Measurements from ENCODE around the gene LTC4S.
"Not testable (repeated sequence)": the region's sequence is repeated elsewhere in the genome, so short reads cannot be mapped to it uniquely, and the experiment has no call there.

Gene LTC4S

DNA sequence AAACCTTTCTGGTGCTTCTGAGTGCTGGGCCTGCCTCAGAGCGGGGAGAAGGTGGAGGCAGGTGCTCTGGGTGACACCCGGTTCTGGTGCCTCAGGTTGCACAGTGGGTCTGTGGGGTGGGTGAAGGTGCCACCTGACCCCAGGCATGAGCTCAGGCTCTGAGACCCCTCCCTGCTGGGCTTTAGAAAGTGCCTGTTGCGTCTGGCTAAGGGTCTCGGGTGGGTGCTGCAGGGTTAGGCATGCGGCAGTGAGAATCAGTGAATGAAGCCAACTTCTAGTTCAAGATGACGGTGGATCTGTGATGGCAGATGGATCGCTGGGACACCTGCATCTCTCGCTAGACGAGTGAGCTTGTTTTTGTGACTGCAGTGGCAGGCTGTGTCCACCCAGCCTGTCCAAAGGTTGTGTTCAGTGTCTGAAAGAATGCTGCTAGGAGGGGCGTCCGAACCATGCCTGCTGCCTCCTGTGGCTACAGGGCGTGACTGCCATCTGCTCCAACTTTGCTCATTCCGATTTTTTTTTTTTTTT lies 31.9 kb downstream of the LTC4S start:
- DNase-seq (ENCODE audit: low spot score) = no peak

DNA sequence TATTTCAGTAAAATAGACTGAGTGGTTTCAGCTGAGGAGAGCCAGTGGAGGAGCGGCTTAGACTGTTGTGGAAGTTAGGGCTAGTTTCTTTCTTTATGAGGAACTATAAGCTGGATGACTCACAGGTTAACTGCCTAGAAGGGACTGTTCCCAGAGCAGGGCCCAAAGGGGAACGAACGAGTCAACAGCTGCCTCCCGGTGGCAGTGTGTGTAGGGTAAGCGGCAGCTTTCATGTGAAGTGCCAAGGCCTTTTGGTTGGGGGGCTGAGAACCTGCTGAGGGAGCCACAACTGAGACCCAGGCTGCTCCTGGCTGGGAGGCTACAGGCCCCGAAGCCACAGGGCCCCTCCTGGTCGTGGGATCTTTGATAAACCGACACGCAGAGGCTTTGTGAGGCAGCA lies 33.9 kb downstream of the LTC4S start:
- DNase-seq (ENCODE audit: low spot score) = no peak

DNA sequence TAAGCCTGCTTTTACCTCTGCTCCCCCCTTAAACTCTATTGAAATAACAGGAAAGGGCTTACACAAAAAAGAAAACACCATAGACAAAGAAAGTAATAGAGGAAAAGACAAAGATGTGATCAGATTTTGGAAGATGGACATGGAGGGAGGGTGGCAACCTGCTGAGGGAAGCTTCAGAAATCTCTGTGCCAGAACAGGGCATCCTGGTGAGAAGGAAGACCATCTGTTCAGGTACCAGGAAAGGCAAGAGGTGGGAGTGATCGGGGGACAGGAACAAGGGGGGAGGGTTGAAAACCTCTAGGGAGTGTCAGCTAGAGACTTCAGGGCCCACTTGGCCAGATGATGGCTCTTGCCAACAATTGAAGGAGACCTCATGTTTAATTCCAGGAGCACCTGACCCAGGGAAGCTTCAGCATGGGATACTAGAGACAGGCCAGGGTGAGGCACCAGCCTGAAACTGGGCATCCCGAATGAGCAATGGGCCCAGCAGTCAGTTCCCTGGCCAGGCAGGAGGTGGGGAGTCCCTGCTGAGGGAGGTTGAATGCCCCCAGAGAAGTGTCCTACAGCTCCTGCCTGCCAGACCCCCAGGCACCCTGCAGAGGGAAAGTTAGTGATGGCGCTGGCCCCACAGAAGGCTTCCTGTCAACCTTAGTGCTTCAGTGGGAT lies 35.1 kb downstream of the LTC4S start:
- no peak for DNase-seq (ENCODE audit: low spot score)

DNA sequence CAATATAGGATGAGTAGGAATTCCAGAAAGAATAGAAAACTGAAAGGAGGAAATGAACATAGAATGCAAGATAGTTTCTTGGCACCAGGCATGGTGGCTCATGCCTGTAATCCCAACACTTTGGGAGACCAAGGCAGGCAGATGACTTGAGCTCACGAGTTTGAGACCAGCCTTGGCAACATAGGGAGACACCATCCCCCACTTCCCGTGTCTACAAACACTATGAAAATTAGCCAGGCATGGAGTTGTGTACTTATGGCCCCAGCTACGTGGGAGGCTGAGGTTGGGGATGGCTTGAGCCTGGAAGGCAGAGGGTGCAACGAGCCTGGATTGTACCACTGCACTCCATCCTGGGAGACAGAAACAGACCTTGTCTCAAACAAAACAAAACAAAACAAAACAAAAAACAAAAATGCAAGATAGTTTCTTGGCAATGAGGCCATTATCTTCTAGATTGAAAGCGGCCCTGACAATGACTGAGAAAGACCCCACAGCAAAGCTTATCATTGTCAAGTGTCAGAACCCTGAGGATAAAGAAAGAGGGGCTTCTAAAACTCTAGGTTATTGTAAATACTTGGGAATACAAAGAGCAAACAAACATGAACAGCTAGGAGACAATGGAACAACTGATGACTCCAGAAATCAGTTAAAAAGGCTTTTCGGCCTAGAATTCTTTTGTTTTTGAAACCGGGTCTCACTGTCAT lies 36.1 kb downstream of the LTC4S start:
- DNase-seq (ENCODE audit: low spot score) = no peak

DNA sequence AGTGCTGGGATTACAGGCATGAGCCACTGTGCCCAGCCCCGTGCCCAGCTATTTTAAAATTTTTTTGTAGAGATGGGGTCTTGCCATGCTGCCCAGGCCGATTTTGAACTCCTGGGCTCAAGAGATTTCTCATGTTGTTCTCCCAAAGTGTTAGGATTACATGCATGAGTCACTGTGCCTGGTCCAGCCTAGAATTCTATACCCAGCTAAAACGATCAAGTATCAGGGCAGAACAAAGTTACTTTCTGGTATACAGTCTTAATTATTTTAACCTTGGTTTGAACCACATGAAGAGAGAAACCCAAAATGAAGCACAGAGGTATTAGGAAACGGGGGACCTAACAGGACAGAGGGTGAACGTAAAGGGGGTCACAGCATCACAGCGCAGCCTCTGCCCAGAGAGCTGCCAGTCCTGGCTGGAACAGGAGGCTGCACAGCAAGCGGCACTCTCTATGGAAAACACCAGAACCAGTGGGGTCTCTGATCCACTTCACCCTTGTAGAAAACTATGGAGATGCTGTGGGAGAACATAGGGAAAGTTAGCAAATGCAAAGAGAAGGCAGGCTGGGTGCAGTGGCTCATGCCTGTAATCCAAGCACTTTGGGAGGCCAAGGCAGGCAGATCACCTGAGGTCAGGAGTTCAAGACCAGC lies 37.2 kb downstream of the LTC4S start:
- no peak for DNase-seq (ENCODE audit: low spot score)

DNA sequence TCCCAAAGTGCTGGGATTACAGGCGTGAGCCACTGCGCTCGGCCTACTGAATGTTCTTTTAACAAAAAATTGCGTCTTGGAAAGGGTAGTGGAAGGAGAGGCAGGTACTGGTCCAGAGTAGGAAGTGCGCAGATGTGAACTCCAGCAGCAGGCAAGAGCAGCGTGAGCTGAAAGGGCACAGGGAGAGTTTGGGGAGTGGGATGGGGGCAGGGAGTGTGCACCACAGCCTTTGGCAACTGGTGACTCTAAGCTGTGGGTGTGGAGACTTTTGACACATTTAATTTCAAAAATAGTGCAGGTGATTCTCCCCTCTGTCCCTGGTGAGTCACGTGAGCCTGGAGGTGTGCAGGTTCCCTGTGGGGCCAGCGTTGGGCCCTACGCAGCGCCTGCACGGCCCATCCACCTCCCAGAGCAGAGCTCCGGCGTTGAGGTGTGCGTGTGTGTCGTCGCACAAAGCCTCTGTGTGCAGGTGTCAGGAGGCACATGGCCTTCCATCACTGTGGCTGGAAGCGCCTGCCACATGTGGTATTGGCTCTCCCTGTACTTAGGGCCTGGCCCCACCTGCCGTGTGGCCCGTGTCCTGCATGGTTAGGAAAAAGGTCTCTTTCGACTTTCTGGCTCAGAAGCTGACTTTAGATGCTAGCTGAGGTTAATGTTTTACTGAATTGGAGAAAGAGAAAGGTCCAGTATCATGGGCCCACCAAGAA lies 38.4 kb downstream of the LTC4S start:
- DNase-seq (ENCODE audit: low spot score) = no peak

DNA sequence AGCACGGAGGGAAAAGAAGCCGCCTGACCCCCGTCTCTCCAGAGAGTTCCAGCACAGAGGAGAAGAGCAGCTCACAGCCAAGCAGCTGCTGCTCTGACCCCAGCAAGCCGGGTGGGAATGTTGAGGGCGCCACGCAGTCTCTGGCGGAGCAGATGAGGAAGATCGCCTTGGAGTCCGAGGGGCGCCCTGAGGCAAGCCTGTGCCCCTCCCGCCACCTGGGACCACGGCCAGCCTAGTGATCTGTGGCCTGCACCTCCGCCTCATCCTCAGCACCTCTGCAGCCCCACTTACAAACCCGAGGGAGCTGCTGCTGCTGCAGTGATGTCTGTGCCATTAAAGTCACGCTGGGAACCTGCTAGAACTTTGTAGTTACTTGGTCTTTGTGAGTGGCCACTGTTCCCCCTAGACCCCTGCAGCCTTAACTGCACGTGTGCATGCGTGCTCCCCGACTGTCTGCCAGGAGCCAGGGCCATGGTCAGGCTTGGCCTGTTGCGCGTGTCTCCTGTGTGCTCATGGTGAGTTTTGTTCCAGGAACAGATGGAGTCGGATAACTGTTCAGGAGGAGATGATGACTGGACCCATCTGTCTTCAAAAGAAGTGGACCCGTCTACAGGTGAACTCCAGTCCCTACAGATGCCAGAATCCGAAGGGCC lies 39.4 kb downstream of the LTC4S start:
- DNase-seq (ENCODE audit: low spot score) = no peak

DNA sequence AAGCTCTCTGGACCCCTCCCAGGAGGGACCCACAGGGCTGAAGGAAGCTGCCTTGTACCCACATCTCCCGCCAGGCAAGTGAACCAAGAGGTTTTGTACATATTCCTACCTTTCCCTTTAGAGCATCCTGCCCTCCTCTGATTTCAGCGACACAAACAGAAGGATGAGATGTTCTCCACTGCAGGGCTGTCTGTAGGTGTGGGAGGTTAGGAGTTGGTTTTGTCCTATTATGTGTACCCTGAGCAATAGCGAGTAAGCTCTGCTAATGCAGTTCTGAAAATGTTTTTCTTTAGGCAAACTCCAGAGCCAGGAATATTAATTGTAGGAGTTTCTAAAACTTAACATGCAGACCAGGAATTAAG lies 39.9 kb downstream of the LTC4S start:
- DNase-seq (ENCODE audit: low spot score) = no peak

DNA sequence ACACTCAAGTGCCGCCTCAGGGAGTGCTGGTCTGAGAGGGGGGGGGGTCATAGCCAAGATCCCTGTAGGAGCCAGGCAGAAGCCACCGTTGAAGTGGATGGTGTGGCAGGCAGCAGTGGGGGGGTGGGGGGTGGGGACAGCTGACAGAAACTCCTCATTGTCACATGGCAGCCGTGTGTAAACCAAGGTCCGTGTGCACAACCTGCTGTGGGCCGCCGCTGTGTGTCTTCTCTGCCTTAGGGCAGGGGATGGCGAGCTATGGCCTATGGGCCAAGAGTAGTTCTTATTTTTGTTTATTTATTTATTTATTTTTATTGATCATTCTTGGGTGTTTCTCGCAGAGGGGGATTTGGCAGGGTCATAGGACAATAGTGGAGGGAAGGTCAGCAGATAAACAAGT lies 40.3 kb downstream of the LTC4S start:
- DNase-seq (ENCODE audit: low spot score) = no peak

DNA sequence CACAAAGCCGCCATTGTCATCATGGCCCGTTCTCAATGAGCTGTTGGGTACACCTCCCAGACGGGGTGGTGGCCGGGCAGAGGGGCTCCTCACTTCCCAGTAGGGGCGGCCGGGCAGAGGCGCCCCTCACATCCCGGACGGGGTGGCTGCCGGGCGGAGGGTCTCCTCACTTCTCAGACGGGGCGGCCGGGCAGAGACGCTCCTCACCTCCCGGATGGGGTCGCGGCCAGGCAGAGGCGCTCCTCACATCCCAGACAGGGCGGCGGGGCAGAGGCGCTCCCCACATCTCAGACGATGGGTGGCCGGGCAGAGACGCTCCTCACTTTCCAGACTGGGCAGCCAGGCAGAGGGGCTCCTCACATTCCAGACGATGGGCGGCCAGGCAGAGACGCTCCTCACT lies 41.1 kb downstream of the LTC4S start:
- not testable (repeated sequence) for DNase-seq (ENCODE audit: low spot score)

DNA sequence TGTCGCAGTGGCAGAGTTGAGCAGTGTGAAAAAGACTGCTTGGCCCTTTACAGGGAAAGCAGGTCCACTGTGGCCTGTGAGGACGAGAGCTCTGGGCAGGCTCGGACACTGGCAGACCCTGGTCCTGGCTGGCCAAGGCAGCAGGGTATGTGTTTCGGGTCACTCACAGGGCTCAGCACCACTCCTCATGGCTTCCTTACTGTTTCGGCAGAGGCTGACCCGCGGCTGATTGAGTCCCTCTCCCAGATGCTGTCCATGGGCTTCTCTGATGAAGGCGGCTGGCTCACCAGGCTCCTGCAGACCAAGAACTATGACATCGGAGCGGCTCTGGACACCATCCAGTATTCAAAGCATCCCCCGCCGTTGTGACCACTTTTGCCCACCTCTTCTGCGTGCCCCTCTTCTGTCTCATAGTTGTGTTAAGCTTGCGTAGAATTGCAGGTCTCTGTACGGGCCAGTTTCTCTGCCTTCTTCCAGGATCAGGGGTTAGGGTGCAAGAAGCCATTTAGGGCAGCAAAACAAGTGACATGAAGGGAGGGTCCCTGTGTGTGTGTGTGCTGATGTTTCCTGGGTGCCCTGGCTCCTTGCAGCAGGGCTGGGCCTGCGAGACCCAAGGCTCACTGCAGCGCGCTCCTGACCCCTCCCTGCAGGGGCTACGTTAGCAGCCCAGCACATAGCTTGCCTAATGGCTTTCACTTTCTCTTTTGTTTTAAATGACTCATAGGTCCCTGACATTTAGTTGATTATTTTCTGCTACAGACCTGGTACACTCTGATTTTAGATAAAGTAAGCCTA lies 42.6 kb downstream of the LTC4S start:
- no peak for DNase-seq (ENCODE audit: low spot score)

DNA sequence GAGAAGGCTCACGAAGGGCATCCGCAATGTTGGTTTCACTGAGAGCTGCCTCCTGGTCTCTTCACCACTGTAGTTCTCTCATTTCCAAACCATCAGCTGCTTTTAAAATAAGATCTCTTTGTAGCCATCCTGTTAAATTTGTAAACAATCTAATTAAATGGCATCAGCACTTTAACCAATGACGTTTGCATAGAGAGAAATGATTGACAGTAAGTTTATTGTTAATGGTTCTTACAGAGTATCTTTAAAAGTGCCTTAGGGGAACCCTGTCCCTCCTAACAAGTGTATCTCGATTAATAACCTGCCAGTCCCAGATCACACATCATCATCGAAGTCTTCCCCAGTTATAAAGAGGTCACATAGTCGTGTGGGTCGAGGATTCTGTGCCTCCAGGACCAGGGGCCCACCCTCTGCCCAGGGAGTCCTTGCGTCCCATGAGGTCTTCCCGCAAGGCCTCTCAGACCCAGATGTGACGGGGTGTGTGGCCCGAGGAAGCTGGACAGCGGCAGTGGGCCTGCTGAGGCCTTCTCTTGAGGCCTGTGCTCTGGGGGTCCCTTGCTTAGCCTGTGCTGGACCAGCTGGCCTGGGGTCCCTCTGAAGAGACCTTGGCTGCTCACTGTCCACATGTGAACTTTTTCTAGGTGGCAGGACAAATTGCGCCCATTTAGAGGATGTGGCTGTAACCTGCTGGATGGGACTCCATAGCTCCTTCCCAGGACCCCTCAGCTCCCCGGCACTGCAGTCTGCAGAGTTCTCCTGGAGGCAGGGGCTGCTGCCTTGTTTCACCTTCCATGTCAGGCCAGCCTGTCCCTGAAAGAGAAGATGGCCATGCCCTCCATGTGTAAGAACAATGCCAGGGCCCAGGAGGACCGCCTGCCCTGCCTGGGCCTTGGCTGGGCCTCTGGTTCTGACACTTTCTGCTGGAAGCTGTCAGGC lies 43.6 kb downstream of the LTC4S start:
- DNase-seq (ENCODE audit: low spot score) = no peak

DNA sequence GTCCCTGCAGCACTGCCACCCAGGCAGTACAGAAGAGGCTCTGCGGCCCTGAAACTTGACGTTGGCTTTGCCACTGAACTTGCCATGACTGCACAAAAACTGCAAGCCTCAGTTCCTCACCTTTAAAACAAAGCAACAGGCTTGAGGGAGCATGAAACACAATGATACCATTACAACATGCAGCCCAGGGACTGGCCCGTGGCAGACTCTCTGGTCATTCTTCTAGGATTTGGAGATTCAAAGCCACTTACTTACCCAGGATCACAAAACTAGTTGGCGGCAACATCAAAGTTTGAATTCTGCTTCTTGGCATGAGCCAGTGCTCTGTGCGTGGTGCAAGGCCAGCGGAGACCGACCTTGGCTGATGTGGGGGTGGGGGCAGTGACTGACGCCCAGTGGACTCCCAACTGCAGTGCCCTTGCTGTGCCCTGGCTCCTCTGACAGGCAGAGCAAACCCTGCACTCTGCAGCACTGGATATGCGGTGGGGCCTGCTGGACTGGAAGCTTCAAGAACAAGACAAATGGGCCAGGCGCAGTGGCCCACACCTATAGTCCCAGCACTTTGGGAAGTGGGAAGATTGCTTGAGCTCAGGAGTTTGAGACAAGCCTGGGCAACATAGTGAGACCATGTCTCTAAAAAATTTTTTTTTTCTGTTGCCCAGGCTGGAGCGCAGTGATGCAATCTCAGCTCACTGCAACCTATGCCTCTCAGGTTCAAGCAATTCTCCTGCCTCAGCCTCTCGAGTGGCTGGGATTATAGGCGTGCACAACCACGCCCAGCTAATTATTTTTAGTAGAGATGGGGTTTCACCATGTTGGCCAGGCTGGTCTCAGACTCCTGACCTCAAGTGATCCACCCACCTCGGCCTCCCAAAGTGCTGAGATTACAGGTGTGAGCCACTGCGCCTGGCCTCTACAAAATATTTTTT lies 45.8 kb downstream of the LTC4S start:
- no peak for DNase-seq (ENCODE audit: low spot score)

DNA sequence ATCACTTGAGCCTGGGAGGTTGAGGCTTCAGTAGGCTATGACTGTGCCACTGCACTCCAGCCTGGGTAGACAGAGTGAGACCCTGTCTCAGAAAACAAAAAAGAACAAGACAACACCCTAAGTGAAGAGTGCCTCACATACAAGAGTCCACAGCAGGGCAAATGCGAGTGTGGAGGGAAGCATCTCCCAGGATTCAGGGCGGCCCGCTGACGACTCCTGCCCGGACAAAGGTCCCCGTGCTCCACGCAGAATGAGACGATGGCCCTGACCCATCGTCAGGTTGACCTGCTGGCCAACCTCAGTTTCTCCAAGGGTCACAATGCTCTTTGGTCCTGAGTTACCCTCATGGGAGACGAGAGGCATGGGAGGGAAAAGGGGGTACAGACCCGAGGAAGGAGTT lies 46.5 kb downstream of the LTC4S start:
- DNase-seq (ENCODE audit: low spot score) = no peak

DNA sequence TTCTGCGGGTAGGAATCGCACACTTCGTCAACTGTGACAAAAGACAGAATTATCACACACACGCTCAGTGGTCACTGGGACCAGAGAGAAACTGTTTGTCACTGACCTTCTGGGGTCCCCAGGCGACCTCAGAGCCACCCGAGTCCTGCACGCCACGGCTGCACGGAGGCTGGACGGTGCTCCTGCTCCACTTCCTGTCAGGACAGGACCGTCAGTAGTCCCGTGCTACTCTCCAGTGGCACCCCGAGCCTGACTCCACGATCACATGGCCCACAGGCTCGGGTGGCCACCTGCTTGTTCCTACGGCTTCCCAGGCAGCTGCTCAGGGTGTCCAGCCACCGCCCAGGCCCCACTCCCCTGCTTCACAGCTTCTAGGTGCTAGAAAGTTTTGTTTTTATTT lies 47.0 kb downstream of the LTC4S start:
- DNase-seq (ENCODE audit: low spot score) = no peak

DNA sequence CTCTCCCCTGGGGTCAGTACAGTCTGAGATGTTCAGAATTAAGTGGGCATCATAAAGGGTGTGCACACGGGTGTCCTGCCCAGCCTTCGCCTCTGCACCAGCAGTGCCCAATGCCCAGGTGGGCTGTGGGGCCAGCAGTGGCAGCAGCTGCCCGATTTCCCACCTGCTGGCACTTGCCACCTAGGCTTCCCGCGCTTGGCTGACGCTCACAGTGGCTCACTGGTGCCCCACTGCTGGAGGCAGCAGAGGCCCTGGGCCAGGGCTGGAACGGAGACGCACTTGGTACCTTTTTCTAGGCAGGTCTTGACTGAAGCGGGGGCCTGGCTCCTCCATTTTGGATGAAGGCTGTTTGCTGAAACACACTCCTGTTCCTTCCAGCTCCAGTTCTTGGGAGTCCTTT lies 47.8 kb downstream of the LTC4S start:
- no peak for DNase-seq (ENCODE audit: low spot score)

Measured in Ammon's horn (tissue), 1 donor.